HG02938 (cell line): Measurements from ENCODE around the gene PRX.
A peak's percentile ranks its signal among the peaks of the same experiment; 100 is the strongest.

ENCODE experiments used
- ATAC-seq: cut with Tn5 transposase; IDR thresholded peaks from one replicate; pipeline ENCODE4 v1.9.1; 2021; ENCODE audit warnings: mild to moderate bottlenecking, moderate library complexity; ENCODE audit not compliant: unreplicated experiment

Gene PRX

GRCh38 chr19:40369797-40370196 lies 43.4 kb downstream of the PRX start:
- ATAC-seq: no peak

GRCh38 chr19:40367577-40368434 lies 45.4 kb downstream of the PRX start:
- no peak for ATAC-seq

GRCh38 chr19:40366697-40367561 lies 46.2 kb downstream of the PRX start:
- no peak for ATAC-seq

GRCh38 chr19:40365613-40366401 lies 47.4 kb downstream of the PRX start:
- no peak for ATAC-seq

GRCh38 chr19:40365010-40365409 lies 48.2 kb downstream of the PRX start:
- no peak for ATAC-seq

- no peak for ATAC-seq
Measured at GRCh38 chr19:40363069-40363468, 50.1 kb downstream of the PRX start.

- ATAC-seq: no peak
Measured at GRCh38 chr19:40362160-40362559, 51.0 kb downstream of the PRX start.

GRCh38 chr19:40360708-40361241 lies 52.4 kb downstream of the PRX start:
- ATAC-seq: no peak

GRCh38 chr19:40360020-40360707 lies 53.0 kb downstream of the PRX start:
- no peak for ATAC-seq

GRCh38 chr19:40358773-40359172 lies 54.4 kb downstream of the PRX start:
- ATAC-seq: no peak

- no peak for ATAC-seq
Measured at GRCh38 chr19:40357640-40358039, 55.5 kb downstream of the PRX start.

- no peak for ATAC-seq
Measured at GRCh38 chr19:40356681-40357595, 56.2 kb downstream of the PRX start.

- no peak for ATAC-seq
Measured at GRCh38 chr19:40355975-40356680, 57.0 kb downstream of the PRX start.

GRCh38 chr19:40348961-40349507 lies 64.1 kb downstream of the PRX start:
- ATAC-seq: no peak

GRCh38 chr19:40348125-40348913 lies 64.9 kb downstream of the PRX start, which contains the start of the genes C19orf47 and PLD3:
Gene C19orf47 (minus strand): TSS chr19:40348397. CDS start chr19:40341857, 6,540 bp downstream.
Gene PLD3 (plus strand): TSS chr19:40348695. CDS start chr19:40366484, 17,789 bp downstream.
- peak; percentile 88 for ATAC-seq

- no peak for ATAC-seq
Measured at GRCh38 chr19:40344422-40344821, 68.8 kb downstream of the PRX start.
